Neural cell (in vitro differentiated cells): ENCODE results near the gene IDH3A. TPM values are rescaled to one million over a fixed set of nuclear protein-coding genes. Genes with fewer than 3 reads are reported as not detected.

Experiments
- H2AFZ ChIP-seq: fragments of 200-600, 300-800 bp; sonication (generic), shearing (Covaris generic); 2 replicates; pipeline ENCODE4 v1.6.0; 2014; ENCODE audit warnings: low read depth, mild to moderate bottlenecking, antibody characterized with exemption, low read length, moderate library complexity
- H3F3A ChIP-seq: fragments of 200-600 bp; shearing (Covaris generic); 2 replicates; pipeline ENCODE4 v1.6.1; 2016; ENCODE audit warnings: mild to moderate bottlenecking, moderate library complexity, mixed read lengths, antibody characterized with exemption, low read length; ENCODE audit not compliant: insufficient read depth, poor library complexity, severe bottlenecking
- H3K27ac ChIP-seq: fragments of 200-600, 300-800 bp; sonication (generic), shearing (Covaris generic); 2 replicates; pipeline ENCODE4 v1.5.1; 2014; ENCODE audit warnings: mild to moderate bottlenecking, low read length, moderate library complexity
- H3K27me3 ChIP-seq: fragments of 300-800, 200-600 bp; sonication (generic), shearing (Covaris generic); 2 replicates; pipeline ENCODE4 v1.6.0; 2014; ENCODE audit warnings: mild to moderate bottlenecking, low read depth, low read length, moderate library complexity; ENCODE audit not compliant: insufficient read depth
- H3K36me3 ChIP-seq: fragments of 300-800, 200-600 bp; sonication (generic), shearing (Covaris generic); 2 replicates; pipeline ENCODE4 v1.5.1; 2014; ENCODE audit warnings: mild to moderate bottlenecking, antibody characterized with exemption, low read length, moderate library complexity; ENCODE audit not compliant: insufficient read depth
- H3K4me2 ChIP-seq: fragments of 300-800, 200-600 bp; sonication (generic), shearing (Covaris generic); 2 replicates; pipeline ENCODE4 v1.6.0; 2014; ENCODE audit warnings: mild to moderate bottlenecking, low read length
- H3K4me3 ChIP-seq: fragments of 300-800, 200-600 bp; sonication (generic), shearing (Covaris generic); 2 replicates; pipeline ENCODE4 v1.5.1; 2014; ENCODE audit warnings: mild to moderate bottlenecking, low read length, moderate library complexity
- H3K79me2 ChIP-seq: fragments of 200-600 bp; shearing (Covaris generic); replicated peaks from 2 replicates; pipeline ENCODE4 v1.6.0; 2014; ENCODE audit warnings: mild to moderate bottlenecking, low read length, moderate library complexity; ENCODE audit not compliant: insufficient read depth
- H3K9ac ChIP-seq: fragments of 300-800, 200-600 bp; sonication (generic), shearing (Covaris generic); 2 replicates; pipeline ENCODE4 v1.6.1; 2016; ENCODE audit warnings: mild to moderate bottlenecking, low read length, mixed read lengths
- H3K9me2 ChIP-seq: fragments of 200-600 bp; shearing (Covaris generic); 2 replicates; pipeline ENCODE4 v1.6.1; 2016; ENCODE audit warnings: mild to moderate bottlenecking, low read length, mixed read lengths; ENCODE audit not compliant: insufficient read depth
- H3K9me3 ChIP-seq: fragments of 200-600, 300-800 bp; sonication (generic), shearing (Covaris generic); 2 replicates; pipeline ENCODE4 v1.6.1; 2016; ENCODE audit warnings: mild to moderate bottlenecking, mixed run types, low read length, moderate library complexity, mixed read lengths
- H4K20me1 ChIP-seq: fragments of 200-600 bp; shearing (Covaris generic); 2 replicates; pipeline ENCODE4 v1.6.1; 2016; ENCODE audit warnings: mild to moderate bottlenecking, mixed run types; ENCODE audit not compliant: insufficient read depth
- EP300 ChIP-seq: fragments of 450-650 bp; conservative IDR thresholded peaks from 2 replicates; pipeline ENCODE4 v1.6.1; 2014; ENCODE audit warnings: antibody characterized with exemption, mild to moderate bottlenecking, moderate library complexity; ENCODE audit not compliant: poor library complexity, severe bottlenecking
- EZH2 ChIP-seq: fragments of 200-600, 300-800 bp; shearing (Covaris generic), sonication (generic); IDR thresholded peaks from 2 replicates; pipeline ENCODE4 v1.6.1; 2014; ENCODE audit warnings: antibody characterized with exemption, low read length, borderline replicate concordance, mild to moderate bottlenecking; ENCODE audit not compliant: insufficient read depth, poor library complexity, severe bottlenecking
- MXI1 ChIP-seq: fragments of 450-650 bp; conservative IDR thresholded peaks from 2 replicates; pipeline ENCODE4 v1.6.1; 2014; ENCODE audit warnings: antibody characterized with exemption, mild to moderate bottlenecking; ENCODE audit not compliant: poor library complexity, severe bottlenecking
- POLR2AphosphoS5 ChIP-seq: IDR thresholded peaks from 2 replicates; pipeline ENCODE4 v1.6.1; 2012
- RAD21 ChIP-seq: fragments of 450-650 bp; conservative IDR thresholded peaks from 2 replicates; pipeline ENCODE4 v1.6.1; 2014; ENCODE audit warnings: antibody characterized with exemption, mild to moderate bottlenecking, moderate library complexity
- SMC3 ChIP-seq: fragments of 450-650 bp; conservative IDR thresholded peaks from 2 replicates; pipeline ENCODE4 v1.6.1; 2014; ENCODE audit warnings: antibody characterized with exemption, mild to moderate bottlenecking, moderate library complexity; ENCODE audit not compliant: poor library complexity
- TAF1 ChIP-seq: IDR thresholded peaks from 2 replicates; pipeline ENCODE4 v1.6.1; 2012; ENCODE audit warnings: low read depth
- polyA plus RNA-seq: library from polyadenylated mRNA; depleted of rRNA; stranded (reverse); fragments of >200 nt; gene quantifications from 2 replicates; pipeline ENCODE4 v1.2.3, GENCODE V29; 2014
- TF ChIP-seq, protein P1 (sequence below): fragments of 450-650 bp; IDR thresholded peaks from 2 replicates; pipeline ENCODE4 v1.5.1; 2014; ENCODE audit warnings: antibody characterized with exemption, mild to moderate bottlenecking, moderate library complexity; ENCODE audit not compliant: poor library complexity, severe bottlenecking
- TF ChIP-seq, protein P2 (sequence below): IDR thresholded peaks from 2 replicates; pipeline ENCODE4 v1.6.1; 2012; ENCODE audit warnings: borderline replicate concordance

IDH3A gene
- polyA plus RNA-seq, 1 donor from 2014 or later: 90.7 TPM

DNA sequence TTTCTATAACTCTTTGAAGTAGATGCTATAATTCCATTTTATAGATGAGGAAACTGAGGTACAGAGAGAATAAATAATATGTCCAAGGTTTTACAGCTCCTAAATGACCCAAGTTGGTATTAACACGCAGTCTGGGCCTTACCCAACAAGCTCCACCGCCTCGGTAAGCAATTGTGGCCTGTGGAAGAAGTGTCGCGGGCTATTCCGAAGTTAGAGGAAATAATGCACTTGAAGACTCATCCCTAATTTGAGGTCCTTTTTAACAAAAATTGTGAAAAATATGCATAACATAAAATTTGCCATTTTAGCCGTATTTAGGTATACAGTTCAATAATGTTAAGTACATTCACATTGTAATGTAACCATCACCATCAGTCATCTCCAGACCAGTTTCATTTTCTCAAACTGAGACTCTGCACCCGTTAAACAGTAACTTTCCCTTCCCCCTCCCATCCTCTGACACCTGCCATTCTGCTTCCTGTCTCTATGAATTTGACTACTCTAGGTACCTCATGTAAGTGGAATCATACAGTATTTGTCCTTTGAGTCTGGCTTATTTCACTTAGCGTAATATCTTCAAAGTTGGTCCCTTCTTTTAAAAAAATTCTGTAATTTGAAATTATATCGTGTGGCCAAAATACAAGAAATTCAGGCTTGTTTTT is 18.2 kb downstream of the IDH3A start:
- no peak for TF ChIP-seq POLR2AphosphoS5
- no peak for TF ChIP-seq SMC3
- TF ChIP-seq RAD21: no peak
- no peak for TF ChIP-seq EZH2
- no peak for TF ChIP-seq MXI1
- TF ChIP-seq, protein P1, sequence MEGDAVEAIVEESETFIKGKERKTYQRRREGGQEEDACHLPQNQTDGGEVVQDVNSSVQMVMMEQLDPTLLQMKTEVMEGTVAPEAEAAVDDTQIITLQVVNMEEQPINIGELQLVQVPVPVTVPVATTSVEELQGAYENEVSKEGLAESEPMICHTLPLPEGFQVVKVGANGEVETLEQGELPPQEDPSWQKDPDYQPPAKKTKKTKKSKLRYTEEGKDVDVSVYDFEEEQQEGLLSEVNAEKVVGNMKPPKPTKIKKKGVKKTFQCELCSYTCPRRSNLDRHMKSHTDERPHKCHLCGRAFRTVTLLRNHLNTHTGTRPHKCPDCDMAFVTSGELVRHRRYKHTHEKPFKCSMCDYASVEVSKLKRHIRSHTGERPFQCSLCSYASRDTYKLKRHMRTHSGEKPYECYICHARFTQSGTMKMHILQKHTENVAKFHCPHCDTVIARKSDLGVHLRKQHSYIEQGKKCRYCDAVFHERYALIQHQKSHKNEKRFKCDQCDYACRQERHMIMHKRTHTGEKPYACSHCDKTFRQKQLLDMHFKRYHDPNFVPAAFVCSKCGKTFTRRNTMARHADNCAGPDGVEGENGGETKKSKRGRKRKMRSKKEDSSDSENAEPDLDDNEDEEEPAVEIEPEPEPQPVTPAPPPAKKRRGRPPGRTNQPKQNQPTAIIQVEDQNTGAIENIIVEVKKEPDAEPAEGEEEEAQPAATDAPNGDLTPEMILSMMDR: no peak
- TF ChIP-seq, protein P2, sequence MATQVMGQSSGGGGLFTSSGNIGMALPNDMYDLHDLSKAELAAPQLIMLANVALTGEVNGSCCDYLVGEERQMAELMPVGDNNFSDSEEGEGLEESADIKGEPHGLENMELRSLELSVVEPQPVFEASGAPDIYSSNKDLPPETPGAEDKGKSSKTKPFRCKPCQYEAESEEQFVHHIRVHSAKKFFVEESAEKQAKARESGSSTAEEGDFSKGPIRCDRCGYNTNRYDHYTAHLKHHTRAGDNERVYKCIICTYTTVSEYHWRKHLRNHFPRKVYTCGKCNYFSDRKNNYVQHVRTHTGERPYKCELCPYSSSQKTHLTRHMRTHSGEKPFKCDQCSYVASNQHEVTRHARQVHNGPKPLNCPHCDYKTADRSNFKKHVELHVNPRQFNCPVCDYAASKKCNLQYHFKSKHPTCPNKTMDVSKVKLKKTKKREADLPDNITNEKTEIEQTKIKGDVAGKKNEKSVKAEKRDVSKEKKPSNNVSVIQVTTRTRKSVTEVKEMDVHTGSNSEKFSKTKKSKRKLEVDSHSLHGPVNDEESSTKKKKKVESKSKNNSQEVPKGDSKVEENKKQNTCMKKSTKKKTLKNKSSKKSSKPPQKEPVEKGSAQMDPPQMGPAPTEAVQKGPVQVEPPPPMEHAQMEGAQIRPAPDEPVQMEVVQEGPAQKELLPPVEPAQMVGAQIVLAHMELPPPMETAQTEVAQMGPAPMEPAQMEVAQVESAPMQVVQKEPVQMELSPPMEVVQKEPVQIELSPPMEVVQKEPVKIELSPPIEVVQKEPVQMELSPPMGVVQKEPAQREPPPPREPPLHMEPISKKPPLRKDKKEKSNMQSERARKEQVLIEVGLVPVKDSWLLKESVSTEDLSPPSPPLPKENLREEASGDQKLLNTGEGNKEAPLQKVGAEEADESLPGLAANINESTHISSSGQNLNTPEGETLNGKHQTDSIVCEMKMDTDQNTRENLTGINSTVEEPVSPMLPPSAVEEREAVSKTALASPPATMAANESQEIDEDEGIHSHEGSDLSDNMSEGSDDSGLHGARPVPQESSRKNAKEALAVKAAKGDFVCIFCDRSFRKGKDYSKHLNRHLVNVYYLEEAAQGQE: no peak
- no peak for TF ChIP-seq EP300
- no peak for TF ChIP-seq TAF1
- H3K9me3 ChIP-seq: no peaks in the 10 kb centered on the region
- no peaks in the 10 kb centered on the region for H3K79me2 ChIP-seq
- no peaks in the 10 kb centered on the region for H4K20me1 ChIP-seq
- no peaks in the 10 kb centered on the region for H3K9me2 ChIP-seq
- H3K9ac ChIP-seq: no peak overlapping the region
- H3K27me3 ChIP-seq: no peaks in the 10 kb centered on the region
- H3K27ac ChIP-seq: no peak overlapping the region
- no peak overlapping the region for H3K4me2 ChIP-seq
- no peak overlapping the region for H3K4me3 ChIP-seq
- H3K36me3 ChIP-seq: peaks cover 17% of the 10 kb centered on the region
- no peaks in the 10 kb centered on the region for H3F3A ChIP-seq
- no peak overlapping the region for H2AFZ ChIP-seq

DNA sequence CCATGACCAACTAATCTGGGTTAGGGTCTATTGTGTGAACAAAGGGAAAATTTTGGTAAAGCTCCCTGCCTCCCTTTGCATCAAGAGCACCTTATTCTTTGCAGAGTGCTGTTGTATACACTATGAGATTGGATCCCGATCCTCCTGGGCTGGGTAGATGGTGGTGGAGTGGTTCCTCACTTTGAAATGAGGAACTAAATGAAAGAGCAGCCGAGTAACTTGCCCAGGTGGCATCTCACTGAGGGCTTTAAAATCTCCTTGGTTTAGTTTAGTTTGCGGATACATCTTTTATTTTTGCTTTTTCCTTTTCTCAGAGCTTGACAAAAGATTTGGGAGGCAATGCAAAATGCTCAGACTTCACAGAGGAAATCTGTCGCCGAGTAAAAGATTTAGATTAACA is 19.4 kb downstream of the IDH3A start:
- no peak overlapping the region for H3K9ac ChIP-seq
- no peaks in the 10 kb centered on the region for H3K79me2 ChIP-seq
- H3K27ac ChIP-seq: no peak overlapping the region
- no peaks in the 10 kb centered on the region for H3K9me2 ChIP-seq
- TF ChIP-seq RAD21 (no peak), SMC3 (no peak)
- TF ChIP-seq, protein P2: no peak
- H3K36me3 ChIP-seq: peaks cover 17% of the 10 kb centered on the region
- no peak overlapping the region for H3K4me2 ChIP-seq
- H3K4me3 ChIP-seq: no peak overlapping the region
- H2AFZ ChIP-seq: no peak overlapping the region
- H4K20me1 ChIP-seq: no peaks in the 10 kb centered on the region
- no peaks in the 10 kb centered on the region for H3K9me3 ChIP-seq
- H3K27me3 ChIP-seq: no peaks in the 10 kb centered on the region
- no peaks in the 10 kb centered on the region for H3F3A ChIP-seq
